GM04504 (cell line): ENCODE results near the gene PRDM16.
A peak's percentile ranks its signal among the peaks of the same experiment; 100 is the strongest.

Experiments
- DNase-seq: peaks from one replicate; pipeline ENCODE4 v3.0.0-alpha.2; 2012; ENCODE audit warnings: low read depth

Gene PRDM16

GRCh38 chr1:3207217-3207848 lies 138.3 kb downstream of the PRDM16 start:
- DNase-seq, result no peak

GRCh38 chr1:3208819-3209200 lies 139.8 kb downstream of the PRDM16 start:
- no peak for DNase-seq

- no peak for DNase-seq
These were observed 140.2 kb downstream of the PRDM16 start for GRCh38 chr1:3209201-3209600.

DNA sequence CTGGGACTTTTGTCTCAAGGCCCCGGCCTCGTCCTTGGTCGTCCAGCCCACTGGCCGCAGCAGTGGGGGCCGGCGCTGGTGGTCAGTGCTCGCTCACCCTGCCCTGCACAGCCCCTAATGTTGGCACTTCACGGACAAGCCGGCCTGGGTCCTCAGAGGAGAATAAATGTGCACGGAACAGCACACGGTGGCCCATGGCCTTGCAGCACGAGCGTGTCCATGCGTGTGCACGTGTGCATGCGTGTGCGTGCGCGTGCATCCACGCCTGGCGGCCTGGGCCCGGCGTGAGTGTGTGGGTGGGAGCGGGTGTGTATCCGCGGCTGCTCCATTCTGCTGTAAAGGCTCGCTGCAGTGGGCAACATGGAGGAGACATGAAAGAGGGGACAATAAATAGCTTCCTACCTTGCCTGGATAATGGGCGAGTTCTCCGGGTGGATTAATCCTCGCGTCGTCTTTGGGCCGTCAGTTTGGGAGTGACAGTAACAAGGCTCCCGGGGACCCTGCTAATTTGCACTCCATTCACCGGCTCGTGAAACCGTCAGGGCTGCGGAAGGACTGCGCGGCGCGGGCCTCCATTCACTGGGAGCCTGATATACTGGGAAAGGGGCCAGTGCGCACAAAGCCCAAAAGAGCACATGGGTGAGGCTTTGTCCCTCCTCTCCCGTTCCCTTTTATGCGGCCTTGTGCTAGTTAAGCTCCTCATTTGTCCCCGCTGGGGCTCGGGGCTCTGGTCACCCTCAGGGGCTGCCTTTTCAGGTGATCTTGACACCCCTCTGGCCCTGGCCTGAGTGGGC lies 142.8 kb downstream of the PRDM16 start:
- no peak for DNase-seq

DNA sequence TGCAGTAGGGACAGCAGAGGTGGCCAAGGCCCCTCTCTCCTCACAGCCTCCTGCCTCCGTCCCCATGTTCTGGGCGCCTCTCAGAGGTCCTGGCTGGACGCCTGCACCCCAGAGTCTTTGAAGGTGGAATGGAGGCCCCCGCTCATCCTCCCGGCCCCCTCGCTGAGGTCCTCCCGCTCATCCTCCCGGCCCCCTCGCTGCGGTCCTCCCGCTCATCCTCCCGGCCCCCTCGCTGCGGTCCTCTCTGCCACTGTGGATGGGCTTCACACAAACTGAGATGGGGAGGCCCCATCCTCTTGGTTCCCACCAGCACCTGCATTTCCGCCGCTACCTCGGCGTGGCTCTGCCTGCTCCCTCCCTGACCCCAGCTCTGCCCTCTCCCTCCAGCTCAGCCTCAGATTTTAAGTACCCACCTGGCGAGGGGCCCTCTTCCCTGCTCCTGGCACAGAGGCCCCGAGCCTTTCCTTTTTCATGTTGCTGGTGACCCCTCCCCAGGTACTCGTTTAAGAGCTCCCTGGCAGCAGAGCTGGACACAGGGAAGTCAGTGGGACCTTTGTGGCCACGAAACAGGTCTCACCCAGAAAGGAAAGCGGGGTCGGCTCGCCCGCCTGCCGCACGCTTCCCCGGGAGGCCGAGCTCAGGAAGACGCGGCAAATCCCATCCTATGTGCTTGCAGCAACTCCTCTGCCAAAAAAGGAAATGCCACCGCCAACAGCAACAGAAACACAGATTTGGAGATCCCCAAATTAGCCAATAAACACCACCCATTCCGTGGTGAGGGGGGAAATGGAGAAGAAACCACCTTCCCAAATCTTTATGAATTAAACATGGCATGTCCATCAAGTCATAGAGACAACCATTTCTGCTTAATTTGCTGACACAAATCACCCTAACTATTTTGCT lies 143.7 kb downstream of the PRDM16 start:
- no peak for DNase-seq

- no peak for DNase-seq
These were observed 144.7 kb downstream of the PRDM16 start for GRCh38 chr1:3213730-3214129.

GRCh38 chr1:3215198-3216014 lies 146.4 kb downstream of the PRDM16 start:
- no peak for DNase-seq

DNA sequence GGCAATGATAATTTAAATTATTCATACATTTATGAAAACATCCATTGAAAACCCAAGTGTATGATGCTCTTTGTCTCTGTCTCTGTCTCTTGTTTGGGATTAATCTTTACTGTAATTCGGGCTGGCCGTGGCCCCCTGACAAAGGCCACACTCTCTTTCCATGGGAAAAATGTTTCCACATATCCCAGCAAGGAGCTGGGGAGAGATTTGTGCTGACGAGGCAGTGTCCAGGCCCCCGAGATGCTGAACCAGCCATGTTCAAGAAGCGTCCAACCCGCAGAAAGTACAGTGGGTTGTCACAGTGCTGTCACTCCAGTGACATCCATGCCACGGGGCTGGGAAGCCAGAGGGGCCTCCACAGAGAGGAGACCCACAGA lies 147.0 kb downstream of the PRDM16 start:
- DNase-seq, result no peak

GRCh38 chr1:3217181-3217641 lies 148.2 kb downstream of the PRDM16 start:
- DNase-seq, result no peak

DNA sequence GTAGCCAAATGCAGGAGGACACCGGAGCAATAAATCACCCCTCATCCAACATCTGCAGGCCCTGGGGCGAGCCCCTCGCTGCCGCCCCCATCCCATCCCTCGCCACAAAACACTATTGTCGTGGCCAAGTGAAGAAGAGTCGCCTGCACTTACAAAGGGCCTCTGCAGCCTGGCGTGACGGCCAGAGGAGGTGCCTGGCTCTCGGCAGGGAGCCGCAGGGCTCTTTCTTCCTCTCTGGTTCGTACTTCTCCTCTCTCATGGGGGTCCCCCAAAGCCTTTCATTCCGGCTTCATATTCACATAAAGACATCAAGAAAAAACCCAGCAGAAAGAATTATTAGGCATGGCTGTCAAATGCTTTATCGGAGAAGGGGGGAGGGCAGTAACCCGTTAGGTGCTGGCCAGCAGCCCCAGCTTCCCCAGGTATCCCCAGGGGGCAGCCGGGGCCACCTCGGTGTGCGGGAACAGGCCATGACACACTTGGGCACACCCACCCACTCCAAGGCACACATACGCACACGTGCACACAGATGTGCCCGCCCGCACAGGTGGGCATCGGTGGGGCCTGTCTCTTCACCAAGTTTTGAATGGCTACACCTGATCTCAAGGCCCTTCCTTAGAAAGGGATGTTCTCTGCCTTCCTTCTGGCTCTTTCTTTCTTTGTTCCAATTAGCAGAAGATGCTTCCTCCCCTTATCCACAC lies 149.1 kb downstream of the PRDM16 start:
- no peak for DNase-seq

DNA sequence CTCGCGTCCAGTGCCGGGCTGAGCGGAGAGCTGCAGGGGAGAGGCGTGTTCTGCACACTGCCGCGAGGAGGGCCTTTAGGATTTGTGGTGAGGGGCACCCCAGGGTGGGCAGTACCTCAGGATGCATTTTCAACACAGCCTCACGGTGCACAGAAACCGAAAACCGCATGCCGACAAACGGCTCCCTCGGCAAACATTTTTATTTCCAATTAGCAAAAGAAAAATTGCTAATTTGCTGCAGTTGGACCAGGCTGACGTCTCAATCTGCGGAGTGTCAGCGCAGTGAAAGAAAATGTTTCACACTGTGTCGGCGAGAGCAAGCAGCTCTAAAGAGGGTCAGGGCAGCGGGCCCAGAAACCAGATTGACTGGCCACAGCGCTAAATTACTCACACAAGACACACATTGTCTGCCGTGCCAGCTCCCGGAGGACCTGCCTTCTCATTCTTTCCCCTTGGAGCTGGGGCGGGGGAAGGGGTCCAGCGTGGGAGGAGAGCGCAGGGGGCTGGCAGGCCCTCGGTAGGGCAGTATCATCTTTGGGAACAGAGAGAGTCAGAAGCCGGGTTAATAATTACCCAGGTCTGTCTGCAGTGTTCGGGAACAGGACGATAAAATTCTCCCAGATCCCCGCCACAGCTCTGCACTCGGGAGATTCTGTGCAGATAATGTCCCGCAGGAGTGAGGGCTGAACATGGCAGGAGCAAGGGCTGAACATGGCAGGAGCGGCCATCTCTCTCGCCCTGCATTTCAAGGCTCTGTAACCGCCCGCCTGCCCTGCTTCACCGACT lies 150.2 kb downstream of the PRDM16 start:
- DNase-seq, result peak; percentile 2

GRCh38 chr1:3219791-3220467 lies 150.9 kb downstream of the PRDM16 start:
- DNase-seq, result no peak

- DNase-seq, result no peak
These were observed 152.4 kb downstream of the PRDM16 start for GRCh38 chr1:3221112-3222041.

GRCh38 chr1:3222042-3222692 lies 153.2 kb downstream of the PRDM16 start:
- DNase-seq, result no peak

- no peak for DNase-seq
These were observed 156.7 kb downstream of the PRDM16 start for GRCh38 chr1:3225661-3226060.

DNA sequence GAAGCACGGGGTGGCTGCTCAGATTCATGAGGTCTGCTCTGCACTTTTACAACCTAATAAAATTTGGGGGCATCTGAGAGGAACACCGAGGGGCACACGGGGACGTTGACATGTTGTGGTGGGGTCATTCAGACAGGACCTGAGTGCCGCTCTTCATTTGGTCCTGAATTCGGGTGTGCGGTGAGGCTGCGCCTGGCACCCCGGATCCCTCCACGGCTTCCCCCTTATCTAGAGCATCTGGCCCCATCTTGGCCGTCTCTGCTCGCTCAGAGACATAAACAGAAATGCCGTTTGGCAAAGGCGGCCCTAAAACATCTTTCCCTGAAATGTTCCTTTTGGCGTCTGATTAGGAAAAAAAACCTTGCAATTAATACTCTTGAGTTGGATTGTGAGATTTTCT lies 157.2 kb downstream of the PRDM16 start:
- DNase-seq, result no peak

DNA sequence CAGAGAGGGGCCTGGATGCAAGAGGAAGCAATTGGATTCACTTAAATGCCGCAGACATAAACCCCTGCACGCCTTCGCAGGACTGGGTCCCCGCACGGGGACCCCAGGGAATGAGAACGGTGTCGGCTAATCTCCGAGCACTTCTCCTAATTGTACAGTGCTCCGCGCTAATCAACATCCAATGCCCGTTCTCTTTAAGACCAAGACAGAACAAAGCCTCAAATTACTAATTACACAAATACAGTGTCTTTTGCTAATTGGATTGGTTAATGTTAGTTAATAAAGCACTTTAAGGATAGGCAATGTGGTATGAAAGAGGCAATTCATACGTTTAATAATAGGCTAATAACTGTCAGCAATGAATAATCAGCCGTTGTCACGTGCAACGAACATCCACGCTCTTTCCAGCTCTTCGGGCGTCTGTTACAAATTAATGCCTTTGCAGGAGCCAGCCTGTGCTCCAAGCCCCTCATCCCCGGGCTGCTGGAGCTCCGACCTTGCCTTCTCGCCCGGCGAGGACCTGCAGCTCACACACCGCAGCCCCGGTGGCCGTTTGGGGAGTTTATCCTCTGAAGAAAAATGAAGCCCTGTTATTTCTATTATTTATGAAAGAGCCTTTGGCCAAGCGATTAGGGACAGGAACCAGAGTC lies 157.8 kb downstream of the PRDM16 start:
- no peak for DNase-seq

DNA sequence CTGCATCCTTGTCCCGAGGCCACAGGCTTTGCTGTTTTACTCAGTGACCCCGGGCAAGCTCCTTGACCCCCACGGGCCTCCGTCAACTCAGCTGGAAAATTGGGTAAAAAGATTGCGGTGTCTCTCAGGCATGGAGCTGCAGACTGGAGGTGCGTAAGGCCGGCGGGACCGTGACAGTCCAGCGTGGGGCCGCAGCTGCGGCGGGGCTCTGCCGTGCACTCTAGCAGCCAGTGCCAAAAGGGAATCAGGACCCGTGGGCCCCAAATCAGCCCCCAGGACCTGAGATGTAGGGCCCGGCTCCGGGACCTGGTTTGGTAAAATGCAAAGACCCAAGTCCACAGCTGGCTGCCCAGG lies 158.3 kb downstream of the PRDM16 start:
- no peak for DNase-seq
